HEK293 (cell line): ENCODE data around the gene CKB.

Source experiments
- CTCF ChIA-PET: fragments of 350-600 bp; formaldehyde crosslinking; extraction: SDS; loops from one replicate; lab custom pipeline; 2021; ENCODE audit warnings: antibody characterized with exemption; lab: Yijun Ruan, JAX
- POLR2A ChIA-PET: fragments of 300-600 bp; formaldehyde crosslinking; extraction: SDS; loops from one replicate; lab custom pipeline; 2020; ENCODE audit warnings: antibody characterized with exemption, inconsistent platforms; lab: Yijun Ruan, JAX
- H3K27ac ChIP-seq: fragments of 200-500 bp; sonication (Bioruptor generic); 2 replicates; pipeline ENCODE4 v1.5.1; 2014; ENCODE audit warnings: low read depth, low read length, control low read depth, inconsistent platforms; ENCODE audit errors: extremely low read depth
- H3K36me3 ChIP-seq, 2 experiments: fragments of 200-500 bp in 1 of 2; sonication (Bioruptor generic) in 1 of 2; 1 replicate in 1 of 2; 2 replicates in 1 of 2; pipeline ENCODE4 v1.5.1; 2014 to 2017; ENCODE audit warnings: inconsistent platforms in 2 of 2, low read length in 2 of 2; ENCODE audit not compliant: control insufficient read depth in 2 of 2, insufficient read depth in 1 of 2
- H3K4me1 ChIP-seq: fragments of 200-500 bp; sonication (Bioruptor generic); 2 replicates; pipeline ENCODE4 v1.5.1; 2014; ENCODE audit warnings: mild to moderate bottlenecking, low read length, inconsistent platforms; ENCODE audit not compliant: control insufficient read depth, insufficient read depth
- H3K4me3 ChIP-seq: 2 replicates; pipeline ENCODE4 v1.5.1; 2011; ENCODE audit warnings: low read depth, mild to moderate bottlenecking, control low read depth, low read length, moderate library complexity
- H3K9me3 ChIP-seq: fragments of 200-500 bp; sonication (Bioruptor generic); 2 replicates; pipeline ENCODE4 v1.5.1; 2014; ENCODE audit warnings: low read depth, low read length, inconsistent platforms; ENCODE audit not compliant: control insufficient read depth, insufficient read depth
- EGR2 ChIP-seq: fragments of 450-650 bp; formaldehyde crosslinking; IDR thresholded peaks from 2 replicates; pipeline ENCODE4 v1.5.1; 2016; ENCODE audit warnings: low read depth, missing biosample characterization, missing genetic modification characterization
- FEZF1 ChIP-seq: fragments of 450-650 bp; formaldehyde crosslinking; IDR thresholded peaks from 2 replicates; pipeline ENCODE4 v1.5.1; 2016; ENCODE audit warnings: missing biosample characterization, missing genetic modification characterization
- KLF9 ChIP-seq: fragments of 450-650 bp; formaldehyde crosslinking; IDR thresholded peaks from 2 replicates; pipeline ENCODE4 v1.5.1; 2016; ENCODE audit warnings: missing biosample characterization, missing genetic modification characterization, low read depth
- OSR2 ChIP-seq: fragments of 450-650 bp; formaldehyde crosslinking; IDR thresholded peaks from 2 replicates; pipeline ENCODE4 v1.5.1; 2016; ENCODE audit warnings: missing biosample characterization, missing genetic modification characterization
- OVOL3 ChIP-seq: fragments of 450-650 bp; formaldehyde crosslinking; IDR thresholded peaks from 2 replicates; pipeline ENCODE4 v1.5.1; 2016; ENCODE audit warnings: missing biosample characterization, missing genetic modification characterization
- RBAK ChIP-seq: fragments of 450-650 bp; formaldehyde crosslinking; IDR thresholded peaks from 2 replicates; pipeline ENCODE4 v1.5.1; 2016; ENCODE audit warnings: missing biosample characterization, missing genetic modification characterization
- SETDB1 ChIP-seq: IDR thresholded peaks from one replicate; pipeline ENCODE4 v1.6.1; 2017; ENCODE audit warnings: mild to moderate bottlenecking, low read length, moderate library complexity, mixed read lengths; ENCODE audit not compliant: insufficient read length
- YY1 ChIP-seq: fragments of 450-650 bp; formaldehyde crosslinking; IDR thresholded peaks from 2 replicates; pipeline ENCODE4 v1.5.1; 2018; ENCODE audit warnings: missing biosample characterization, missing genetic modification characterization
- ZBTB1 ChIP-seq: fragments of 450-650 bp; formaldehyde crosslinking; IDR thresholded peaks from 2 replicates; pipeline ENCODE4 v1.5.1; 2016; ENCODE audit warnings: missing biosample characterization, missing genetic modification characterization
- ZFHX2 ChIP-seq: fragments of 450-650 bp; formaldehyde crosslinking; conservative IDR thresholded peaks from 2 replicates; pipeline ENCODE4 v1.5.1; 2016; ENCODE audit warnings: missing biosample characterization, missing genetic modification characterization
- ZNF133 ChIP-seq: fragments of 450-650 bp; formaldehyde crosslinking; IDR thresholded peaks from 2 replicates; pipeline ENCODE4 v1.5.1; 2016; ENCODE audit warnings: missing biosample characterization, missing genetic modification characterization
- ZNF146 ChIP-seq: fragments of 450-650 bp; formaldehyde crosslinking; IDR thresholded peaks from 2 replicates; pipeline ENCODE4 v1.5.1; 2016; ENCODE audit warnings: missing biosample characterization, missing genetic modification characterization
- ZNF155 ChIP-seq: fragments of 450-650 bp; formaldehyde crosslinking; IDR thresholded peaks from 2 replicates; pipeline ENCODE4 v1.5.1; 2016; ENCODE audit warnings: missing biosample characterization, missing genetic modification characterization
- ZNF184 ChIP-seq: fragments of 450-650 bp; IDR thresholded peaks from 2 replicates; pipeline ENCODE4 v1.5.1; 2018; ENCODE audit warnings: missing biosample characterization, mild to moderate bottlenecking, missing genetic modification characterization
- ZNF19 ChIP-seq: fragments of 450-650 bp; formaldehyde crosslinking; IDR thresholded peaks from 2 replicates; pipeline ENCODE4; 2016; ENCODE audit warnings: missing biosample characterization, missing genetic modification characterization, low read depth
- ZNF302 ChIP-seq: fragments of 450-650 bp; formaldehyde crosslinking; IDR thresholded peaks from 2 replicates; pipeline ENCODE4 v1.5.1; 2016; ENCODE audit warnings: missing biosample characterization, missing genetic modification characterization, low read depth
- ZNF311 ChIP-seq: fragments of 450-650 bp; formaldehyde crosslinking; IDR thresholded peaks from 2 replicates; pipeline ENCODE4 v1.5.1; 2017; ENCODE audit warnings: missing biosample characterization, missing genetic modification characterization, borderline replicate concordance
- ZNF350 ChIP-seq: fragments of 450-650 bp; formaldehyde crosslinking; IDR thresholded peaks from 2 replicates; pipeline ENCODE4 v1.5.0; 2017; ENCODE audit warnings: missing biosample characterization, mild to moderate bottlenecking, missing genetic modification characterization
- ZNF354C ChIP-seq: fragments of 450-650 bp; formaldehyde crosslinking; IDR thresholded peaks from 2 replicates; pipeline ENCODE4 v1.5.1; 2016; ENCODE audit warnings: missing biosample characterization, missing genetic modification characterization, low read depth, borderline replicate concordance
- ZNF423 ChIP-seq: fragments of 450-650 bp; formaldehyde crosslinking; IDR thresholded peaks from 2 replicates; pipeline ENCODE4 v1.5.1; 2016; ENCODE audit warnings: missing biosample characterization, missing genetic modification characterization
- ZNF473 ChIP-seq: fragments of 450-650 bp; formaldehyde crosslinking; IDR thresholded peaks from 2 replicates; pipeline ENCODE4 v1.5.1; 2017; ENCODE audit warnings: missing biosample characterization, missing genetic modification characterization
- ZNF518A ChIP-seq: fragments of 450-650 bp; formaldehyde crosslinking; conservative IDR thresholded peaks from 2 replicates; pipeline ENCODE4 v1.5.1; 2016; ENCODE audit warnings: low read depth, missing biosample characterization, missing genetic modification characterization
- ZNF571 ChIP-seq: fragments of 450-650 bp; formaldehyde crosslinking; IDR thresholded peaks from 2 replicates; pipeline ENCODE4 v1.5.0; 2017; ENCODE audit warnings: missing biosample characterization, missing genetic modification characterization
- ZNF585B ChIP-seq: fragments of 450-650 bp; formaldehyde crosslinking; IDR thresholded peaks from 2 replicates; pipeline ENCODE4 v1.5.1; 2016; ENCODE audit warnings: missing biosample characterization, missing genetic modification characterization
- ZNF610 ChIP-seq: fragments of 450-650 bp; formaldehyde crosslinking; IDR thresholded peaks from 2 replicates; pipeline ENCODE4 v1.5.1; 2016; ENCODE audit warnings: missing biosample characterization, missing genetic modification characterization, borderline replicate concordance
- ZNF629 ChIP-seq: fragments of 450-650 bp; formaldehyde crosslinking; IDR thresholded peaks from 2 replicates; pipeline ENCODE4 v1.5.1; 2017; ENCODE audit warnings: missing biosample characterization, missing genetic modification characterization
- ZNF707 ChIP-seq: fragments of 450-650 bp; formaldehyde crosslinking; IDR thresholded peaks from 2 replicates; pipeline ENCODE4 v1.5.1; 2016; ENCODE audit warnings: missing biosample characterization, missing genetic modification characterization
- ZNF768 ChIP-seq: fragments of 450-650 bp; formaldehyde crosslinking; IDR thresholded peaks from 2 replicates; pipeline ENCODE4 v1.5.1; 2018; ENCODE audit warnings: missing biosample characterization, mild to moderate bottlenecking, missing genetic modification characterization
- ZNF791 ChIP-seq: fragments of 450-650 bp; formaldehyde crosslinking; IDR thresholded peaks from 2 replicates; pipeline ENCODE4 v1.5.1; 2016; ENCODE audit warnings: missing biosample characterization, missing genetic modification characterization
- ZNF837 ChIP-seq: fragments of 450-650 bp; formaldehyde crosslinking; IDR thresholded peaks from 2 replicates; pipeline ENCODE4 v1.5.1; 2016; ENCODE audit warnings: missing biosample characterization, missing genetic modification characterization
- ZNF843 ChIP-seq: fragments of 450-650 bp; formaldehyde crosslinking; IDR thresholded peaks from 2 replicates; pipeline ENCODE4 v1.5.1; 2016; ENCODE audit warnings: missing biosample characterization, missing genetic modification characterization
- TF ChIP-seq, protein P1 (sequence below): fragments of 450-650 bp; formaldehyde crosslinking; IDR thresholded peaks from 2 replicates; pipeline ENCODE4 v1.5.1; 2016; ENCODE audit warnings: missing biosample characterization, missing genetic modification characterization

The CKB gene

GRCh38 chr14:103519043-103519836 lies 3.4 kb downstream of the CKB start (continued):
- no peak; the same call in 1 of the 2 replicates for TF ChIP-seq YY1 (tag by site-specific recombination)
- no peak for TF ChIP-seq ZNF791
- no peak for TF ChIP-seq ZNF133 (tag by site-specific recombination)
- TF ChIP-seq ZNF354C (tag by site-specific recombination) = no peak
- 0 out of 2 replicates have a peak, but pooled peaks have one; percentile 13 for TF ChIP-seq ZNF184
- TF ChIP-seq ZNF311 (tag by site-specific recombination) = no peak
- TF ChIP-seq ZNF610 (tag by site-specific recombination) = peak; percentile 17; the same call in 1 of the 2 replicates
- TF ChIP-seq ZNF837 (tag by site-specific recombination) = 0 out of 2 replicates have a peak, but pooled peaks have one; percentile 26
- TF ChIP-seq OSR2 (tag by site-specific recombination) = peak; percentile 55; the same call in 1 of the 2 replicates
- TF ChIP-seq, protein P1, sequence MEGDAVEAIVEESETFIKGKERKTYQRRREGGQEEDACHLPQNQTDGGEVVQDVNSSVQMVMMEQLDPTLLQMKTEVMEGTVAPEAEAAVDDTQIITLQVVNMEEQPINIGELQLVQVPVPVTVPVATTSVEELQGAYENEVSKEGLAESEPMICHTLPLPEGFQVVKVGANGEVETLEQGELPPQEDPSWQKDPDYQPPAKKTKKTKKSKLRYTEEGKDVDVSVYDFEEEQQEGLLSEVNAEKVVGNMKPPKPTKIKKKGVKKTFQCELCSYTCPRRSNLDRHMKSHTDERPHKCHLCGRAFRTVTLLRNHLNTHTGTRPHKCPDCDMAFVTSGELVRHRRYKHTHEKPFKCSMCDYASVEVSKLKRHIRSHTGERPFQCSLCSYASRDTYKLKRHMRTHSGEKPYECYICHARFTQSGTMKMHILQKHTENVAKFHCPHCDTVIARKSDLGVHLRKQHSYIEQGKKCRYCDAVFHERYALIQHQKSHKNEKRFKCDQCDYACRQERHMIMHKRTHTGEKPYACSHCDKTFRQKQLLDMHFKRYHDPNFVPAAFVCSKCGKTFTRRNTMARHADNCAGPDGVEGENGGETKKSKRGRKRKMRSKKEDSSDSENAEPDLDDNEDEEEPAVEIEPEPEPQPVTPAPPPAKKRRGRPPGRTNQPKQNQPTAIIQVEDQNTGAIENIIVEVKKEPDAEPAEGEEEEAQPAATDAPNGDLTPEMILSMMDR = no peak
- TF ChIP-seq ZNF423 (tag by site-specific recombination) = no peak
- no peak for TF ChIP-seq ZNF585B (tag by site-specific recombination)
- no peak for TF ChIP-seq ZNF146
- no peak for TF ChIP-seq ZNF19
- TF ChIP-seq ZNF629 (tag by site-specific recombination) = peak; percentile 83
- peak; percentile 94 for TF ChIP-seq EGR2 (tag by site-specific recombination)
- TF ChIP-seq ZNF707 (tag by site-specific recombination) = no peak
- TF ChIP-seq RBAK (tag by site-specific recombination) = no peak
- no peak for TF ChIP-seq SETDB1
- no peak for TF ChIP-seq ZNF571 (tag by site-specific recombination)
- TF ChIP-seq OVOL3 (tag by site-specific recombination) = no peak; the same call in none of the 2 replicates
- TF ChIP-seq ZNF843 (tag by site-specific recombination) = no peak; the same call in 1 of the 2 replicates
- no peak for TF ChIP-seq ZNF302 (tag by site-specific recombination)
- no peak for TF ChIP-seq ZNF155 (tag by site-specific recombination)
- TF ChIP-seq, all 188 proteins: peak for 60

DNA sequence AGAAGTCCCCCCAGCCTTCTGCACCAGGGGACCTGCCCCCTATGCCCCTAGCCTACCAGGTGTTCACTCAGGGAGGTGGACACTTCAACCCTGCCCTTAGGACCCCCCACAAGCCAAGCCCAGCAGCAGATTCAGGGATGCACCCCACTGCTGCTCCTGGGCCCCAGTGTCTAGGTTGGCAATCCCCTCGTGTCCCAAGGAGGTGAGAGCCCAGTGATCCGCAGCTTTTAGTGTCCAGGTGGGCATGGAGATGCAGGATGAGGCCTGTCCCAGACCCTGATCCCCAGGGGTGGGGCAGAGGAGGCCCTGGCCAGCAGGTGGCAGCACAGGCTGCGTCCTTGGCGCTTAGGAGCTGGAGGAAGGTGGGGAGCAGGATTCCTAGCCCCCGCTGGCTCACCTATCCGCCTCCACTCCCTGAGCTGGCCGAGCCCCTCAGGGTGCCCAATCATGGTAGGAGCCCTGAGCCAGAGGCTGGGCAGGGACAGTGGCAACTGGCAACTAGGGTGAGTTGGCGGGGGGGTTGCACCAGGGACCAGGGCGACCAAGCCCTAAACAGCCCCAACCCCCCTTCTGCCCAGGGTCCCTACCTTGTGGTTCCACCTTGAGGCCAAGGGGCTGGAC lies 4.1 kb downstream of the CKB start:
- H3K27ac ChIP-seq = peak overlapping the region; percentile 99
- H3K9me3 ChIP-seq = no peaks in the 10 kb centered on the region
- H3K4me3 ChIP-seq = no peak overlapping the region
- POLR2A ChIA-PET = interaction anchor here (0.7 to 2.7 kb wide), 12 partner anchors 10 to 186 kb away, joined by 3 to 24 read pairs (median 4); partner anchors contain the start of genes EIF5 and TRMT61A
- peaks cover 0 to 33% of the 10 kb centered on the region in 2 experiments; a peak in 1 of 3 replicates for H3K36me3 ChIP-seq
- CTCF ChIA-PET = interaction anchor here (0.7 to 3.9 kb wide), 22 partner anchors 8 to 386 kb away, joined by 3 to 48 read pairs (median 4); partner anchors contain the start of gene TRMT61A
- H3K4me1 ChIP-seq = peaks cover 15% of the 10 kb centered on the region
- TF ChIP-seq ZNF518A (tag by site-specific recombination) (no peak), FEZF1 (no peak), ZNF473 (tag by site-specific recombination) (no peak), ZNF133 (tag by site-specific recombination) (no peak), ZNF768 (no peak), ZNF350 (tag by site-specific recombination) (no peak), KLF9 (peak; percentile 36; the same call in 1 of the 2 replicates), ZFHX2 (no peak), ZBTB1 (tag by site-specific recombination) (no peak)
